K562 (cell line): ENCODE data around the gene TTC38. TPM values are rescaled to one million over a fixed set of nuclear protein-coding genes. Genes with fewer than 3 reads are reported as not detected.

Experiments
- ATAC-seq: fragments of 200-7000 bp; cut with Tn5 transposase; 3 replicates; pipeline ENCODE4 v1.9.1; 2020; ENCODE audit warnings: moderate library complexity
- BruUV-seq: library from RNA; stranded (reverse); fragments of 400-500 nt; replicated peaks from 2 replicates; lab custom pipeline; 2021; lab: Mats Ljungman, UMichigan
- CTCF ChIA-PET: fragments of 300-600 bp; formaldehyde crosslinking; extraction: SDS; loops from one replicate; lab custom pipeline; 2021; ENCODE audit warnings: low intra/inter-chr PET ratio; lab: Yijun Ruan, JAX
- POLR2A ChIA-PET: fragments of 300-600, 350-650 bp; sonication (Branson Sonifier 250); formaldehyde crosslinking; extraction: SDS; loops from one replicate; lab custom pipeline; 2021; ENCODE audit warnings: antibody characterized with exemption, inconsistent platforms; lab: Yijun Ruan, JAX
- DNase-seq, 4 experiments: peaks; one replicate each; pipeline versions ENCODE4 v3.0.0 to v3.0.0-alpha.2; 2011 to 2018; ENCODE audit warnings: low spot score in 3 of 4, mixed read lengths in 3 of 4; ENCODE audit errors: extremely low read depth in 1 of 4
- FAIRE-seq: peaks from 2 replicates; lab custom pipeline; 2011; peaks lifted over from hg19 to GRCh38; lab: Jason Lieb, UNC
- H2AFZ ChIP-seq: 2 replicates; pipeline ENCODE4 v1.6.0; 2011; ENCODE audit warnings: low read depth, low read length, control low read depth, inconsistent platforms
- H3K27ac ChIP-seq: fragments of 200-600 bp; 3 replicates; pipeline ENCODE4 v1.8.0; 2011; ENCODE audit warnings: low read depth, mild to moderate bottlenecking, control low read depth, inconsistent platforms, low read length, moderate library complexity, mixed read lengths; ENCODE audit errors: extremely low read depth
- H3K27me3 ChIP-seq, 2 experiments: fragments of 300-600 bp in 1 of 2; 2 replicates in 1 of 2; 3 replicates in 1 of 2; pipeline versions ENCODE4 v1.6.0 to v1.8.0; 2011; ENCODE audit warnings: inconsistent platforms in 2 of 2, low read length in 2 of 2, mild to moderate bottlenecking in 1 of 2, mixed read lengths in 1 of 2, moderate library complexity in 1 of 2; ENCODE audit not compliant: control insufficient read depth in 2 of 2, insufficient read depth in 2 of 2
- H3K36me3 ChIP-seq: fragments of 300-600 bp; 3 replicates; pipeline ENCODE4 v1.8.0; 2011; ENCODE audit warnings: mild to moderate bottlenecking, low read length, inconsistent platforms; ENCODE audit not compliant: control insufficient read depth, insufficient read depth
- H3K4me1 ChIP-seq, 2 experiments: fragments of 200-600 bp in 1 of 2; replicated peaks in 1 of 2; 2 replicates in 1 of 2; 3 replicates in 1 of 2; pipeline versions ENCODE4 v1.5.1 to v1.8.0; 2011; ENCODE audit warnings: inconsistent platforms in 2 of 2, low read length in 2 of 2, mild to moderate bottlenecking in 1 of 2, mixed read lengths in 1 of 2, moderate library complexity in 1 of 2; ENCODE audit not compliant: control insufficient read depth in 2 of 2, insufficient read depth in 2 of 2
- H3K4me2 ChIP-seq: 2 replicates; pipeline ENCODE4 v1.6.1; 2011; ENCODE audit warnings: low read length, control low read depth, inconsistent platforms, mixed read lengths; ENCODE audit not compliant: insufficient read depth
- H3K4me3 ChIP-seq: fragments of 200-600 bp; sonication (generic), shearing (Covaris generic); 2 replicates; pipeline ENCODE4 v1.5.1; 2016; ENCODE audit warnings: control low read depth, inconsistent platforms
- H3K79me2 ChIP-seq: fragments of 200-600 bp; 3 replicates; pipeline ENCODE4 v1.8.0; 2011; ENCODE audit warnings: low read length, inconsistent platforms; ENCODE audit not compliant: control insufficient read depth, insufficient read depth
- H3K9ac ChIP-seq, 2 experiments: 2 replicates each; pipeline versions ENCODE4 v1.6.0 to v1.6.1; 2011; ENCODE audit warnings: low read depth in 2 of 2, low read length in 2 of 2, control low read depth in 1 of 2, inconsistent platforms in 1 of 2, mild to moderate bottlenecking in 1 of 2, mixed read lengths in 1 of 2; ENCODE audit not compliant: insufficient read depth in 1 of 2
- H3K9me1 ChIP-seq: one replicate; pipeline ENCODE4 v1.6.0; 2011; ENCODE audit warnings: inconsistent platforms, mild to moderate bottlenecking, low read length, moderate library complexity; ENCODE audit not compliant: control insufficient read depth, insufficient read depth
- H3K9me3 ChIP-seq: replicated peaks from 2 replicates; pipeline ENCODE4 v1.5.1; 2011; ENCODE audit warnings: low read depth, low read length, inconsistent platforms; ENCODE audit not compliant: control insufficient read depth, insufficient read depth
- H4K20me1 ChIP-seq: replicated peaks from 2 replicates; pipeline ENCODE4 v1.6.1; 2011; ENCODE audit warnings: low read length, inconsistent platforms, mixed read lengths; ENCODE audit not compliant: control insufficient read depth, insufficient read depth
- BHLHE40 ChIP-seq: IDR thresholded peaks from 2 replicates; pipeline ENCODE4 v1.6.1; 2011; ENCODE audit warnings: low read length, improper control_type of control experiment
- CBFB ChIP-seq: sonication (generic); formaldehyde crosslinking; IDR thresholded peaks from 2 replicates; pipeline ENCODE4 v1.4.0; 2020; ENCODE audit warnings: mild to moderate bottlenecking, missing genetic modification reagents
- MBD2 ChIP-seq: sonication (generic); IDR thresholded peaks from 2 replicates; pipeline ENCODE4 v1.6.1; 2016; ENCODE audit warnings: low read depth, borderline replicate concordance
- RBFOX2 ChIP-seq: fragments of 200-400 bp; formaldehyde crosslinking; IDR thresholded peaks from 2 replicates; pipeline ENCODE4 v1.6.1; 2017; ENCODE audit warnings: low read depth, mild to moderate bottlenecking, low read length, moderate library complexity
- RNF2 ChIP-seq: sonication (generic); IDR thresholded peaks from 2 replicates; pipeline ENCODE4 v1.6.1; 2016
- SMAD3 ChIP-seq: fragments of 450-650 bp; formaldehyde crosslinking; conservative IDR thresholded peaks from 2 replicates; pipeline ENCODE4 v1.4.0; 2020; ENCODE audit warnings: mild to moderate bottlenecking
- SMAD4 ChIP-seq: fragments of 250-450 bp; sonication (Bioruptor Pico); conservative IDR thresholded peaks from 2 replicates; pipeline ENCODE4 v1.8.0; 2021; ENCODE audit warnings: inconsistent platforms, mild to moderate bottlenecking, moderate library complexity
- TRIM24 ChIP-seq, 2 experiments: fragments of 450-650 bp; IDR thresholded peaks; 2 replicates each; pipeline ENCODE4 v1.6.1; 2016
- ZNF384 ChIP-seq: IDR thresholded peaks from 2 replicates; pipeline ENCODE4 v1.6.1; 2012; ENCODE audit warnings: low read depth, low read length, improper control_type of control experiment
- ZNF830 ChIP-seq: fragments of 250-450 bp; sonication (Bioruptor Pico); IDR thresholded peaks from 2 replicates; pipeline ENCODE4 v1.5.0; 2021; ENCODE audit warnings: mild to moderate bottlenecking
- WGBS: fragments of 100-300 bp; shearing (Covaris generic); methylation state at CpG from one replicate; pipeline ENCODE4 v1.1.6; 2016; ENCODE audit warnings: low coverage, mixed read lengths; ENCODE audit not compliant: insufficient coverage; ENCODE audit errors: missing lambda C conversion rate; 5-methylcytosine and 5-hydroxymethylcytosine counted together
- in situ Hi-C: fragments of 300-500 bp; cut with MboI; formaldehyde crosslinking; loops from 4 replicates; pipeline ENCODE4 v1.15.0; 2018; ENCODE audit warnings: inconsistent platforms, mixed read lengths
- intact Hi-C: fragments of 100-400 bp; cut with micrococcal nuclease; formaldehyde crosslinking; loops from 2 replicates; pipeline ENCODE4 v1.14.2; 2022
- polyA plus RNA-seq, 8 experiments: library from polyadenylated mRNA; depleted of rRNA in 4 of 8; stranded (reverse) in 5 of 8; unstranded in 3 of 8; fragments of >200 nt; fragmentation: Nextera tagmentation in 2 of 8; fragmentation: Illumina TruSeq in 1 of 8; extraction: Ambion mirVana in 2 of 8; extraction: Trizol in 1 of 8; gene quantifications; 2 replicates each; pipeline versions ENCODE4 v1.2.1 to v1.2.3, GENCODE V29; 2011 to 2014; ENCODE audit warnings: inconsistent platforms in 1 of 8, missing spikeins in 1 of 8
- total RNA-seq, 7 experiments: library from RNA; depleted of rRNA in 6 of 7; stranded (reverse); fragments of >200 nt in 6 of 7; fragmentation: Illumina TruSeq in 2 of 7; extraction: Trizol in 2 of 7; gene quantifications; 2 replicates each; pipeline versions ENCODE4 v1.2.1 to v1.2.3, GENCODE V29; 2011 to 2021; ENCODE audit warnings: low replicate concordance in 1 of 7
- TF ChIP-seq, protein P1 (sequence below): fragments of 250-450 bp; sonication (Bioruptor Pico); IDR thresholded peaks from 2 replicates; pipeline ENCODE4 v1.8.0; 2021; ENCODE audit warnings: moderate library complexity, mild to moderate bottlenecking, inconsistent platforms
- TF ChIP-seq, protein P2 (sequence below): IDR thresholded peaks from 2 replicates; pipeline ENCODE4 v1.6.1; 2012; ENCODE audit warnings: low read depth, low read length, improper control_type of control experiment, borderline replicate concordance
- TF ChIP-seq, protein P3 (sequence below): sonication (generic); formaldehyde crosslinking; IDR thresholded peaks from 2 replicates; pipeline ENCODE4 v1.8.1; 2023; ENCODE audit warnings: mild to moderate bottlenecking, missing genetic modification reagents
- TF ChIP-seq, protein P4 (sequence below): fragments of 450-650 bp; formaldehyde crosslinking; IDR thresholded peaks from 2 replicates; pipeline ENCODE4 v1.4.0; 2020; ENCODE audit warnings: mild to moderate bottlenecking

The TTC38 gene
- total and polyA plus RNA-seq, 9 of the 15 experiments (the other 6 are each of a cell fraction or from before 2014, with no cell fraction given): 0.84 to 28.4 (median 18.1) TPM

DNA sequence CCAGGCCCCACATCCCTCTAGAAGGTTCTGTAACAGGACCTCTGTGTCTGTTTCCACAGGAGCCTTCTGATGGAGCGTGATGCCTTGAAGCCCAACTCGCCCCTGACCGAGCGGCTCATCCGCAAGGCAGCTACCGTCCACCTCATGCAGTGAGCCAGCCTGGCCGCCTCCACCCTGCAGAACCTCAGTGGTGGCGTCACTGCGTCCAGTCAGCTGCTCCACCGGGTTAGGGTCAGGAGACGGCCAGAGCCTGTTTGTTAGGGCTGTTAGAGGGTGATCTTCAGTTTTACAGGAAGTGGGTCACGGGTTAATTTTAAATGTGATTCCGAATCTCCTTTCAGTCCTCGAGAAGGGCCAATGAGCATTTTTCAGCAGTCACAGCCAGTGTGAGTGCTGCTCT lies 24.9 kb downstream of the TTC38 start (continued):
- TF ChIP-seq, protein P1, sequence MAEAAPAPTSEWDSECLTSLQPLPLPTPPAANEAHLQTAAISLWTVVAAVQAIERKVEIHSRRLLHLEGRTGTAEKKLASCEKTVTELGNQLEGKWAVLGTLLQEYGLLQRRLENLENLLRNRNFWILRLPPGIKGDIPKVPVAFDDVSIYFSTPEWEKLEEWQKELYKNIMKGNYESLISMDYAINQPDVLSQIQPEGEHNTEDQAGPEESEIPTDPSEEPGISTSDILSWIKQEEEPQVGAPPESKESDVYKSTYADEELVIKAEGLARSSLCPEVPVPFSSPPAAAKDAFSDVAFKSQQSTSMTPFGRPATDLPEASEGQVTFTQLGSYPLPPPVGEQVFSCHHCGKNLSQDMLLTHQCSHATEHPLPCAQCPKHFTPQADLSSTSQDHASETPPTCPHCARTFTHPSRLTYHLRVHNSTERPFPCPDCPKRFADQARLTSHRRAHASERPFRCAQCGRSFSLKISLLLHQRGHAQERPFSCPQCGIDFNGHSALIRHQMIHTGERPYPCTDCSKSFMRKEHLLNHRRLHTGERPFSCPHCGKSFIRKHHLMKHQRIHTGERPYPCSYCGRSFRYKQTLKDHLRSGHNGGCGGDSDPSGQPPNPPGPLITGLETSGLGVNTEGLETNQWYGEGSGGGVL (CRISPR knock-in tag): no peak
- no peak for TF ChIP-seq CBFB (CRISPR knock-in tag)

DNA sequence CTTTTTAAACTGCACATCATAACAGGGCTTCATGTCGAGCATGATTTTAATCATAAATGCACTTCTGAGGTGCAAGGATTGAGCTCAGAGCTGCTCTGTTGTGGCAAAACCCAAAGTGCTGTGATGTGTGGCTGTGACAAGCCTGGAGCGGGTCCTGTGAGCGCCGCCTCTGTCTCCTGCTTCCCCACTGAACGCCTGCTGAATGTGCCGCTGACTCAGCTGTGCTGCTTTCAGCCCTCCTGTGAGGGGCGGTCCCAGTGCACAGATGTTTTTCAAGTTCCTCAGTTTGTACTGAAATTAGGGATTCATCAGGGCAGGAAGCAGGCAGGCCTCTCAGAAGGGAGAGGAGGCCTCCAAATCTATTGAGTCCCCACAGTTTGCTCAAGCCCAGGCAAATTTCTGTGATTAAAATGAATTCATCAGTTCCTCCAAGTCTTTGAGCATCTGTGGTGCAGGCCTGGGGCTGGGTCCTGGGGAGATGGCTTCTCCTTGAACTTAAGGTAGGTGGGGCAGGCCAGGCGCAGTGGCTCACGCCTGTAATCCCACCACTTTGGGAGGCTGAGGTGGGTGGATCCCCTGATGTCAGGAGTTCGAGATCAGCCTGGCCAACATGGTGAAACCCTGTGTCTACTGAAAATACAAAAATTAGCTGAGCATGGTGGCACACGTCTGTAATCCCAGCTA lies 25.9 kb downstream of the TTC38 start:
- Histone ChIP-seq H3K4me3 (no peak overlapping the region), H3K36me3 (peaks cover 15% of the 10 kb centered on the region; the same call in 2 of the 3 replicates), H3K27me3 (no peaks in the 10 kb centered on the region), H3K9ac (0 out of 4 replicates have a peak overlapping the region, but pooled peaks of 1 of the 2 experiments have one; percentile 13), H3K79me2 (peaks cover 17% of the 10 kb centered on the region), H3K9me1 (no peaks in the 10 kb centered on the region), H4K20me1 (no peaks in the 10 kb centered on the region), H3K4me2 (no peak overlapping the region), H3K4me1 (peaks cover 2 to 32% of the 10 kb centered on the region in 2 experiments; a peak in 4 of 5 replicates), H3K27ac (no peak overlapping the region), H3K9me3 (no peaks in the 10 kb centered on the region), H2AFZ (no peak overlapping the region)
- in situ Hi-C loops: no loop called here
- intact Hi-C loops: no loop called here
- 81% methylated on average over 9 of the region's 11 CpGs for WGBS
- ATAC-seq (no peak), FAIRE-seq (no peak), DNase-seq (no peak)
- ChIA-PET POLR2A (no interaction called here), CTCF (no interaction called here)
- no TSS peak for BruUV-seq
- TF ChIP-seq, protein P2, sequence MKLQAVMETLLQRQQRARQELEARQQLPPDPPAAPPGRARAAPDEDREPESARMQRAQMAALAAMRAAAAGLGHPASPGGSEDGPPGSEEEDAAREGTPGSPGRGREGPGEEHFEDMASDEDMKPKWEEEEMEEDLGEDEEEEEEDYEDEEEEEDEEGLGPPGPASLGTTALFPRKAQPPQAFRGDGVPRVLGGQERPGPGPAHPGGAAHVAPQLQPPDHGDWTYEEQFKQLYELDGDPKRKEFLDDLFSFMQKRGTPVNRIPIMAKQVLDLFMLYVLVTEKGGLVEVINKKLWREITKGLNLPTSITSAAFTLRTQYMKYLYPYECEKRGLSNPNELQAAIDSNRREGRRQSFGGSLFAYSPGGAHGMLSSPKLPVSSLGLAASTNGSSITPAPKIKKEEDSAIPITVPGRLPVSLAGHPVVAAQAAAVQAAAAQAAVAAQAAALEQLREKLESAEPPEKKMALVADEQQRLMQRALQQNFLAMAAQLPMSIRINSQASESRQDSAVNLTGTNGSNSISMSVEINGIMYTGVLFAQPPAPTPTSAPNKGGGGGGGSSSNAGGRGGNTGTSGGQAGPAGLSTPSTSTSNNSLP: no peak
- TF ChIP-seq, protein P3, sequence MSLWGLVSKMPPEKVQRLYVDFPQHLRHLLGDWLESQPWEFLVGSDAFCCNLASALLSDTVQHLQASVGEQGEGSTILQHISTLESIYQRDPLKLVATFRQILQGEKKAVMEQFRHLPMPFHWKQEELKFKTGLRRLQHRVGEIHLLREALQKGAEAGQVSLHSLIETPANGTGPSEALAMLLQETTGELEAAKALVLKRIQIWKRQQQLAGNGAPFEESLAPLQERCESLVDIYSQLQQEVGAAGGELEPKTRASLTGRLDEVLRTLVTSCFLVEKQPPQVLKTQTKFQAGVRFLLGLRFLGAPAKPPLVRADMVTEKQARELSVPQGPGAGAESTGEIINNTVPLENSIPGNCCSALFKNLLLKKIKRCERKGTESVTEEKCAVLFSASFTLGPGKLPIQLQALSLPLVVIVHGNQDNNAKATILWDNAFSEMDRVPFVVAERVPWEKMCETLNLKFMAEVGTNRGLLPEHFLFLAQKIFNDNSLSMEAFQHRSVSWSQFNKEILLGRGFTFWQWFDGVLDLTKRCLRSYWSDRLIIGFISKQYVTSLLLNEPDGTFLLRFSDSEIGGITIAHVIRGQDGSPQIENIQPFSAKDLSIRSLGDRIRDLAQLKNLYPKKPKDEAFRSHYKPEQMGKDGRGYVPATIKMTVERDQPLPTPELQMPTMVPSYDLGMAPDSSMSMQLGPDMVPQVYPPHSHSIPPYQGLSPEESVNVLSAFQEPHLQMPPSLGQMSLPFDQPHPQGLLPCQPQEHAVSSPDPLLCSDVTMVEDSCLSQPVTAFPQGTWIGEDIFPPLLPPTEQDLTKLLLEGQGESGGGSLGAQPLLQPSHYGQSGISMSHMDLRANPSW (CRISPR knock-in tag): no peak
- no peak for TF ChIP-seq MBD2
- no peak for TF ChIP-seq TRIM24 (IDR thresholded peaks at IDR 0.05)
- TF ChIP-seq SMAD4: no peak
- TF ChIP-seq ZNF830 (CRISPR knock-in tag): no peak
- TF ChIP-seq, protein P4, sequence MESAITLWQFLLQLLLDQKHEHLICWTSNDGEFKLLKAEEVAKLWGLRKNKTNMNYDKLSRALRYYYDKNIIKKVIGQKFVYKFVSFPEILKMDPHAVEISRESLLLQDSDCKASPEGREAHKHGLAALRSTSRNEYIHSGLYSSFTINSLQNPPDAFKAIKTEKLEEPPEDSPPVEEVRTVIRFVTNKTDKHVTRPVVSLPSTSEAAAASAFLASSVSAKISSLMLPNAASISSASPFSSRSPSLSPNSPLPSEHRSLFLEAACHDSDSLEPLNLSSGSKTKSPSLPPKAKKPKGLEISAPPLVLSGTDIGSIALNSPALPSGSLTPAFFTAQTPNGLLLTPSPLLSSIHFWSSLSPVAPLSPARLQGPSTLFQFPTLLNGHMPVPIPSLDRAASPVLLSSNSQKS (CRISPR knock-in tag): no peak
- TF ChIP-seq ZNF384: no peak
- TF ChIP-seq SMAD3 (CRISPR knock-in tag): no peak
- no peak for TF ChIP-seq BHLHE40
- no peak for TF ChIP-seq RBFOX2
- no peak for TF ChIP-seq RNF2
